Right lobe of liver (tissue), 6 donors: ENCODE results near the gene SULT2B1. TPM values are rescaled to one million over a fixed set of nuclear protein-coding genes. Genes with fewer than 3 reads are reported as not detected.
A peak's percentile ranks its signal among the peaks of the same experiment; 100 is the strongest.

Source experiments
- ATAC-seq, 4 donors: fragments of 200-7000 bp; cut with Tn5 transposase; one replicate each; pipeline ENCODE4 v1.9.1; 2020; ENCODE audit warnings: mild to moderate bottlenecking in 4 of 4, moderate library complexity in 4 of 4
- DNase-seq, 3 donors: peaks; one replicate each; pipeline ENCODE4 v3.0.0-alpha.2; 2020
- H3K27ac ChIP-seq, 3 donors: fragments of 200-600 bp; one replicate each; pipeline ENCODE4 v1.8.0; 2022
- H3K27me3 ChIP-seq, 2 donors: fragments of 200-600 bp; one replicate each; pipeline ENCODE4 v1.8.0; 2022
- H3K36me3 ChIP-seq, 4 donors: fragments of 200-600 bp; sonication (generic) in 1 of 4; one replicate each; pipeline versions ENCODE4 v1.5.1 to v1.8.0; 2017 to 2022; ENCODE audit warnings: control low read depth in 1 of 4
- H3K4me1 ChIP-seq, 4 donors: fragments of 200-600 bp; sonication (generic) in 1 of 4; one replicate each; pipeline versions ENCODE4 v1.5.1 to v1.8.0; 2017 to 2022; ENCODE audit warnings: control low read depth in 1 of 4
- H3K4me3 ChIP-seq, 3 donors: fragments of 200-600 bp; one replicate each; pipeline ENCODE4 v1.8.0; 2022
- H3K9me3 ChIP-seq, 4 donors: fragments of 200-600 bp; sonication (generic) in 1 of 4; one replicate each; pipeline versions ENCODE4 v1.5.1 to v1.8.0; 2017 to 2022; ENCODE audit warnings: control low read depth in 1 of 4
- POLR2A ChIP-seq: fragments of 450-650 bp; IDR thresholded peaks from one replicate; pipeline ENCODE4 v1.6.1; 2017; ENCODE audit warnings: antibody characterized with exemption, mild to moderate bottlenecking
- WGBS: methylation state at CpG from one replicate; pipeline ENCODE4 v1.1.6; 2018; ENCODE audit warnings: low coverage, low lambda C conversion rate; ENCODE audit not compliant: insufficient coverage; ENCODE audit errors: missing lambda C conversion rate; 5-methylcytosine and 5-hydroxymethylcytosine counted together
- intact Hi-C, 2 donors: fragments of 100-400 bp; cut with DNase I; formaldehyde crosslinking; loops; one replicate each; pipeline versions ENCODE4 v1.11.2 to v1.14.1; 2022
- total RNA-seq, 6 experiments: library from RNA; depleted of rRNA in 2 of 6; stranded (reverse); fragments of >200 nt in 2 of 6; fragmentation: NEBNext Ultra II Directional in 3 of 6; extraction: Animal tissue kit (Norgen Biotek cat#: 25700) in 3 of 6; gene quantifications; one replicate each; pipeline versions ENCODE4 v1.1.0 to v1.2.4, GENCODE V29; 2016 to 2023
- TF ChIP-seq, protein P1 (sequence below), 4 donors: fragments of 200-600 bp in 3 of 4; fragments of 450-650 bp in 1 of 4; IDR thresholded peaks; one replicate each; pipeline versions ENCODE4 v1.5.1 to v1.8.0; 2016 to 2022; ENCODE audit warnings: antibody characterized with exemption in 4 of 4, mild to moderate bottlenecking in 2 of 4
- donor health status: DM: no; HTN: yes; CAD: no.
- donor health status: DM: no; HTN: no; CAD: no.
- donor health status: DM: no; HTN: no; CAD: no.
- donor health status: DM: no; HTN: yes; CAD: no.
- donor health status: DM: no; HTN: yes; CAD: no.

The SULT2B1 gene
- total RNA-seq, 6 experiments from 2014 or later, result 0.61 TPM; not detected in 5

- Histone ChIP-seq H3K9me3 (no peaks in the 10 kb centered on the region), H3K36me3 (no peaks in the 10 kb centered on the region), H3K4me1 (peaks cover 0 to 39% (median 10%) of the 10 kb centered on the region in 4 donors), H3K27ac (no peak overlapping the region), H3K4me3 (peak overlapping the region in 1 of 3 donors; percentile 55), H3K27me3 (no peaks in the 10 kb centered on the region)
- TF ChIP-seq, protein P1, sequence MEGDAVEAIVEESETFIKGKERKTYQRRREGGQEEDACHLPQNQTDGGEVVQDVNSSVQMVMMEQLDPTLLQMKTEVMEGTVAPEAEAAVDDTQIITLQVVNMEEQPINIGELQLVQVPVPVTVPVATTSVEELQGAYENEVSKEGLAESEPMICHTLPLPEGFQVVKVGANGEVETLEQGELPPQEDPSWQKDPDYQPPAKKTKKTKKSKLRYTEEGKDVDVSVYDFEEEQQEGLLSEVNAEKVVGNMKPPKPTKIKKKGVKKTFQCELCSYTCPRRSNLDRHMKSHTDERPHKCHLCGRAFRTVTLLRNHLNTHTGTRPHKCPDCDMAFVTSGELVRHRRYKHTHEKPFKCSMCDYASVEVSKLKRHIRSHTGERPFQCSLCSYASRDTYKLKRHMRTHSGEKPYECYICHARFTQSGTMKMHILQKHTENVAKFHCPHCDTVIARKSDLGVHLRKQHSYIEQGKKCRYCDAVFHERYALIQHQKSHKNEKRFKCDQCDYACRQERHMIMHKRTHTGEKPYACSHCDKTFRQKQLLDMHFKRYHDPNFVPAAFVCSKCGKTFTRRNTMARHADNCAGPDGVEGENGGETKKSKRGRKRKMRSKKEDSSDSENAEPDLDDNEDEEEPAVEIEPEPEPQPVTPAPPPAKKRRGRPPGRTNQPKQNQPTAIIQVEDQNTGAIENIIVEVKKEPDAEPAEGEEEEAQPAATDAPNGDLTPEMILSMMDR (IDR thresholded peaks at IDR 0.05), result no peak
- TF ChIP-seq POLR2A, result no peak
- 83% methylated on average over 13 of the region's 30 CpGs for WGBS
- ATAC-seq, result peak in 1 of 4 donors; percentile 1
- intact Hi-C loops, result no loop called here
- DNase-seq, result peak; percentile 47 to 74 (median 65)
Measured at GRCh38 chr19:48625891-48626327, 73.9 kb downstream of the SULT2B1 start.

DNA sequence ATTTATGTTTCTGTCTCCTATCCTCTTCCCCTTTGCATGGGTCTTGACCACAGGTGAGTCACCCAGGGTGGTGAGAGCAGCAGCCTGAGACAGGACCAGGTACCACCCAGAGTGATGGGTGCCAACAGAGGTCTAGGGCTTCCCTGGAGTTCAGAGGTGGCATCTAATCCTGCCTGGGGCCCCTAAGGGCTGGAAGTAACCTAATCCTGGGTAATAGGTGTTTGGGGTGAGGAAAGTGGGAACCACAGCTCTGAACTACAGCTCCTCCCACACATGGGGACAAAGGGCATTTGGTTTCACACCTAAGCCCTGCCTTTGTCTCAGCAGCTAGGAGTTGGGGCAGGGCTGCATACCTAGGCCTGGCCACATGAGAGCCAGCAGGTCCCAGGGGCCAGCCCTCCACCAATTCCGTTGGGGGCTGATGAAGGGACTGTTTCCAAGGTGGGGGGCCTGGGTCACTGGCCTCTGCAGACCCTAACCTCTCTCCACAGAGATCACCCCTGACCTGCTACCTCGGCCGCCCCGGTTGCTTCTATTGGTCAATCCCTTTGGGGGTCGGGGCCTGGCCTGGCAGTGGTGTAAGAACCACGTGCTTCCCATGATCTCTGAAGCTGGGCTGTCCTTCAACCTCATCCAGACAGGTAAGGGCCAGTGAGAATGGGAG lies 75.4 kb downstream of the SULT2B1 start:
- intact Hi-C loops, result no loop called here
- no peak for TF ChIP-seq POLR2A
- TF ChIP-seq, protein P1 (IDR thresholded peaks at IDR 0.05), result no peak
- H3K36me3 ChIP-seq, result no peaks in the 10 kb centered on the region
- no peak overlapping the region for H3K4me3 ChIP-seq
- peaks cover 0 to 41% (median 10%) of the 10 kb centered on the region in 4 donors for H3K4me1 ChIP-seq
- no peak overlapping the region for H3K27ac ChIP-seq
- 60% methylated on average over 1 of the region's 6 CpGs for WGBS
- ATAC-seq (peak; percentile 27 to 33 (median 32)), DNase-seq (peak in 2 of 3 donors; percentile 35 to 58)
- no peaks in the 10 kb centered on the region for H3K27me3 ChIP-seq
- no peaks in the 10 kb centered on the region for H3K9me3 ChIP-seq

DNA sequence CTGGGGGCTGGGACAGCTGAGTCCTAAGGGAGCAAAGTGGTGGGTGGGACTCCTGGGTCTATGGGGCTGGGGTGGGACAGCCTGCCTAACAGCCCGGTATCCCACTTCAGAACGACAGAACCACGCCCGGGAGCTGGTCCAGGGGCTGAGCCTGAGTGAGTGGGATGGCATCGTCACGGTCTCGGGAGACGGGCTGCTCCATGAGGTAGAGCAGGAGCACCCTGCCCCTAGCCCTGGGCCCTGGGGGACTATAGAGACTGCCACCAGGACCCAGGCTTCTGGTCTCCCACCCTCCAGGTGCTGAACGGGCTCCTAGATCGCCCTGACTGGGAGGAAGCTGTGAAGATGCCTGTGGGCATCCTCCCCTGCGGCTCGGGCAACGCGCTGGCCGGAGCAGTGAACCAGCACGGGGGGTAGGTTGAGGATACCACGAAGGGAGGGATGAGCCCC lies 75.9 kb downstream of the SULT2B1 start:
- no peaks in the 10 kb centered on the region for H3K36me3 ChIP-seq
- H3K27me3 ChIP-seq, result no peaks in the 10 kb centered on the region
- no peaks in the 10 kb centered on the region for H3K9me3 ChIP-seq
- intact Hi-C loops, result no loop called here
- no peak overlapping the region for H3K27ac ChIP-seq
- whole genome bisulfite sequencing, result no CpG with 5 or more reads among the region's 17 CpGs
- no peak for ATAC-seq
- peak in 1 of 3 donors; percentile 48 for DNase-seq
- TF ChIP-seq, protein P1 (IDR thresholded peaks at IDR 0.05), result no peak
- TF ChIP-seq POLR2A, result no peak
- no peak overlapping the region for H3K4me3 ChIP-seq
- H3K4me1 ChIP-seq, result peaks cover 0 to 39% (median 11%) of the 10 kb centered on the region in 4 donors

DNA sequence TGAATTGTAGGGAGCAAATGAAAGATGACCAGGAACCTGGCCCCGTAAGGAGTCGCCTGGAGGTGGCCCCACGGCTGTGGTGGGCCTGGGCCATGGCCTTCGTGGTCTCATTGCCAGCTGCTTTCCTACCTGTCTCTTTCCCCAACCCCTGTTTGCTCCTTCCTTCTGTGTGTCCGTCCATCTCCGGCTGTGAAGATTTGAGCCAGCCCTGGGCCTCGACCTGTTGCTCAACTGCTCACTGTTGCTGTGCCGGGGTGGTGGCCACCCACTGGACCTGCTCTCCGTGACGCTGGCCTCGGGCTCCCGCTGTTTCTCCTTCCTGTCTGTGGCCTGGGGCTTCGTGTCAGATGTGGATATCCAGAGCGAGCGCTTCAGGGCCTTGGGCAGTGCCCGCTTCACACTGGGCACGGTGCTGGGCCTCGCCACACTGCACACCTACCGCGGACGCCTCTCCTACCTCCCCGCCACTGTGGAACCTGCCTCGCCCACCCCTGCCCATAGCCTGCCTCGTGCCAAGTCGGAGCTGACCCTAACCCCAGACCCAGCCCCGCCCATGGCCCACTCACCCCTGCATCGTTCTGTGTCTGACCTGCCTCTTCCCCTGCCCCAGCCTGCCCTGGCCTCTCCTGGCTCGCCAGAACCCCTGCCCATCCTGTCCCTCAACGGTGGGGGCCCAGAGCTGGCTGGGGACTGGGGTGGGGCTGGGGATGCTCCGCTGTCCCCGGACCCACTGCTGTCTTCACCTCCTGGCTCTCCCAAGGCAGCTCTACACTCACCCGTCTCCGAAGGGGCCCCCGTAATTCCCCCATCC lies 76.7 kb downstream of the SULT2B1 start:
- Histone ChIP-seq H3K9me3 (no peaks in the 10 kb centered on the region), H3K4me3 (no peak overlapping the region), H3K36me3 (no peaks in the 10 kb centered on the region), H3K27ac (no peak overlapping the region), H3K27me3 (no peaks in the 10 kb centered on the region), H3K4me1 (peaks cover 0 to 39% (median 15%) of the 10 kb centered on the region in 4 donors)
- TF ChIP-seq POLR2A, result no peak
- TF ChIP-seq, protein P1 (IDR thresholded peaks at IDR 0.05), result no peak
- DNase-seq (peak; percentile 43 to 67 (median 61)), ATAC-seq (no peak)
- 33% methylated on average over 12 of the region's 34 CpGs for WGBS
- intact Hi-C loops, result no loop called here
